ENCODE data around the gene RETREG3. TPM values are rescaled to one million over a fixed set of nuclear protein-coding genes. Genes with fewer than 3 reads are reported as not detected.

Gene RETREG3
- total and polyA plus RNA-seq, 2 of the 13 experiments (the other 11 are each of a cell fraction or from before 2014, with no cell fraction given): 47.0 to 55.8 TPM

- no peak for TF ChIP-seq CCAR2 (optimal IDR thresholded peaks at IDR 0.05; ENCODE audit: low read depth, low read length)
- peak; percentile 67 for TF ChIP-seq JARID2 (CRISPR knock-in tag; IDR thresholded peaks at IDR 0.05; ENCODE audit: insufficient replicate concordance)
- TF ChIP-seq MAZ (IDR thresholded peaks at IDR 0.05; ENCODE audit: borderline replicate concordance, low read depth, low read length): peak; percentile 3; the same call in 1 of the 2 replicates
- peak; percentile 92 for TF ChIP-seq MAZ (CRISPR knock-in tag; IDR thresholded peaks at IDR 0.05; ENCODE audit: low read depth)
- no peak for TF ChIP-seq ZNF674 (CRISPR knock-in tag; IDR thresholded peaks at IDR 0.05; ENCODE audit: low read depth)
- TF ChIP-seq ZNF816 (CRISPR knock-in tag; IDR thresholded peaks at IDR 0.05; ENCODE audit: borderline replicate concordance): no peak
- TF ChIP-seq ZNF577 (CRISPR knock-in tag; IDR thresholded peaks at IDR 0.05; ENCODE audit: borderline replicate concordance, low read depth): no peak
- no peak for TF ChIP-seq ZNF878 (CRISPR knock-in tag; IDR thresholded peaks at IDR 0.05)
- TF ChIP-seq DPF2 (CRISPR knock-in tag; IDR thresholded peaks at IDR 0.05; ENCODE audit: borderline replicate concordance, low read depth): no peak; the same call in 1 of the 2 replicates
- TF ChIP-seq TMF1 (CRISPR knock-in tag; IDR thresholded peaks at IDR 0.05; ENCODE audit: low read depth): peak; percentile 88
- peak; percentile 89 for TF ChIP-seq IRF2 (CRISPR knock-in tag; IDR thresholded peaks at IDR 0.05)
- TF ChIP-seq ESRRA (CRISPR knock-in tag; IDR thresholded peaks at IDR 0.05; ENCODE audit: low read depth): peak; percentile 46; the same call in 1 of the 2 replicates
- TF ChIP-seq ZMAT3 (CRISPR knock-in tag; conservative IDR thresholded peaks at IDR 0.05): peak; percentile 93; the same call in 1 of the 2 replicates
- TF ChIP-seq HIC2 (CRISPR knock-in tag; IDR thresholded peaks at IDR 0.05; ENCODE audit: low read depth): peak; percentile 90
- peak; percentile 77 for TF ChIP-seq KMT2A (CRISPR knock-in tag; IDR thresholded peaks at IDR 0.05)
- TF ChIP-seq AGO2 (optimal IDR thresholded peaks at IDR 0.05; ENCODE audit: low read depth, low read length): peak; percentile 99
- TF ChIP-seq ZNF574 (CRISPR knock-in tag; IDR thresholded peaks at IDR 0.05): peak; percentile 77
- TF ChIP-seq HNRNPLL (IDR thresholded peaks at IDR 0.05; ENCODE audit: low read depth, low read length, poor library complexity, severe bottlenecking): peak; percentile 61
- no peak; the same call in 1 of the 2 replicates for TF ChIP-seq HBP1 (CRISPR knock-in tag; IDR thresholded peaks at IDR 0.05; ENCODE audit: low read depth)
- 0 out of 2 replicates have a peak, but pooled peaks have one; percentile 48 for TF ChIP-seq PAF1 (CRISPR knock-in tag; IDR thresholded peaks at IDR 0.05)
- peak; percentile 71 for TF ChIP-seq SRSF1 (optimal IDR thresholded peaks at IDR 0.05; ENCODE audit: low read depth, low read length)
- no peak for TF ChIP-seq ZNF660 (CRISPR knock-in tag; IDR thresholded peaks at IDR 0.05; ENCODE audit: borderline replicate concordance, low read depth)
- TF ChIP-seq TRIM24 (CRISPR knock-in tag; IDR thresholded peaks at IDR 0.05): no peak
These were observed 42.1 kb downstream of the RETREG3 start, which contains the start of gene MLX (continued) for GRCh38 chr17:42566883-42567573.

Data from HepG2 (cell line).